BE2C (cell line): Measurements from ENCODE around the gene VSX1.

ENCODE experiments used
- DNase-seq: peaks from one replicate; pipeline ENCODE4 v3.0.0-alpha.2; 2020
- H3K27me3 ChIP-seq: fragments of 250-450 bp; sonication (Bioruptor Pico); 2 replicates; pipeline ENCODE4 v1.5.1; 2020; ENCODE audit warnings: mild to moderate bottlenecking
- H3K36me3 ChIP-seq: fragments of 250-450 bp; sonication (Bioruptor Pico); 2 replicates; pipeline ENCODE4 v1.5.1; 2020; ENCODE audit warnings: mild to moderate bottlenecking
- H3K4me1 ChIP-seq: fragments of 250-450 bp; sonication (Bioruptor Pico); 2 replicates; pipeline ENCODE4 v1.5.1; 2020
- H3K4me3 ChIP-seq: 2 replicates; pipeline ENCODE4 v1.5.1; 2011; ENCODE audit warnings: low read depth, low read length
- H3K9me3 ChIP-seq: fragments of 250-450 bp; sonication (Bioruptor Pico); 2 replicates; pipeline ENCODE4 v1.5.1; 2020
- CTCF ChIP-seq: IDR thresholded peaks from 2 replicates; pipeline ENCODE4 v1.5.1; 2012; ENCODE audit warnings: mild to moderate bottlenecking, low read depth, low read length

The VSX1 gene

DNA sequence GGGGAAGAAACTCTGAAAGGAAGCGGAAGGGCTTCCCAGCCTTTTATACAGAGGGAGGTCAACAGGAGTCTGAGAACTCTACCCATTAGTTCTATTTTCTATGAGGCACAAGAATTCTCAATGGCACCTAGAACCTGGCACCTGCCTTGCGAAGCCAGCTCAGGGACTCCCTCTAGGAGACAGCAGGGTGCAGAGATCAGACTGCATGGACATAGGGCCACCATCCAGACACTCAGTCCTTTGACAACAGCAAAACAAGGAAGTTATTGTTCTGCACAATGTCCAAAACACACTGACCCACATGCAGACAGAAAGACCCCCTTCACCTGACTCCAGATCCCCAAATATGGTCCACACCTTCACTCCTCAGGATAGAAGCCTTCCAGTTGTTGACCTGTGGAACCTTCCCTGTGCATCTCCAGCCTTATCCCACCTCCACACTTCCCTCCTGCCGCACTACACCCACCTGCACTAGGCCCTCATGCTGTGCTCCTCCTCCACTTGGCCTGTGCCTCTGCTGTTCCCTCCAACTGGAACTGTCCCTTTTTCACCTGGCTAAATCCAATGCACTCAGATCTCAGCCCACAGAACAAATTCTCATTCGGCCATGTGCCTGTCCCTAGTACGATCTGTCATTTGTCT is 51.8 kb downstream of the VSX1 start:
- DNase-seq = no peak
- Histone ChIP-seq H3K4me3 (no peak overlapping the region), H3K4me1 (no peaks in the 10 kb centered on the region), H3K9me3 (no peaks in the 10 kb centered on the region), H3K27me3 (no peaks in the 10 kb centered on the region; the same call in 1 of the 2 replicates), H3K36me3 (no peaks in the 10 kb centered on the region)
- TF ChIP-seq CTCF = no peak

DNA sequence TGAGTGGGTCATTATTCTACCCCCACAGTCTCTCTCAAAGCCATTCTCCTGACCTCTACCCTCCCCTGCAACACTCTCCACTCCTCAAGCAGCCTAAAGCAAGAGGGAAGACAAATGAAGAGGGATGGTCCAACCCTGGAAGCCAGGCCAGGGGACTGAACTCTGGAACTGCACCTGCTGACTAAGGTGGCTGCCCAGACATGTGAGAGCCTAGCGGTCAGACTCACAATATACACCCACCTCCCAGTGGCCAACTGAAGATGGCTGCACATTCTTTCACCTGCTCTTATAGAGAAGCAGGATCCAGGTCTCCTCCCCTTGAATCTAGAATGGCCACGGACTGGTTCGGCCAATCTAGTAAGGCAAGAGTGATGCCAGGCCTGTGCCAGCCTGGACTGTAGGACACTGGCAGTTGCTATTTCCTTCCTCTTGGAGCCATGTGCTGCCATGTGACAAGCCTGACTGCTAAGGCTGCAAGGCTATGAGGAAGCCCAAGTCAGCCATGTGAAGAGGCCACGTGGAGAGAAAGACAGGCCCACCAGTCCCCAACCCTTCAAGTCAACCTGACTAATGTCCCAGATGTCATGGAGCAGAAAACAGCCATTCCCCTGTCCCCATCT is 55.8 kb downstream of the VSX1 start:
- Histone ChIP-seq H3K4me3 (no peak overlapping the region), H3K9me3 (no peaks in the 10 kb centered on the region), H3K36me3 (no peaks in the 10 kb centered on the region), H3K27me3 (no peaks in the 10 kb centered on the region; the same call in 1 of the 2 replicates), H3K4me1 (no peaks in the 10 kb centered on the region)
- TF ChIP-seq CTCF = no peak
- no peak for DNase-seq
